H1 (cell line): ENCODE results near the gene UFM1. TPM values are rescaled to one million over a fixed set of nuclear protein-coding genes. Genes with fewer than 3 reads are reported as not detected.

Experiments used
- CTCF ChIA-PET: fragments of 300-600 bp; sonication (Branson Sonifier 250); formaldehyde crosslinking; loops from one replicate; lab custom pipeline; 2021; ENCODE audit not compliant: partially characterized antibody; lab: Charles Lee
- POLR2A ChIA-PET: fragments of 300-600 bp; sonication (Branson Sonifier 250); formaldehyde crosslinking; loops from one replicate; lab custom pipeline; 2021; ENCODE audit warnings: inconsistent platforms; ENCODE audit not compliant: partially characterized antibody; lab: Charles Lee
- DNase-seq, 2 experiments: peaks; one replicate each; pipeline versions ENCODE4 v3.0.0 to v3.0.0-alpha.2; 2010 to 2022; ENCODE audit warnings: low spot score in 2 of 2, low read depth in 1 of 2, mixed read lengths in 1 of 2
- FAIRE-seq: peaks from 2 replicates; lab custom pipeline; 2011; peaks lifted over from hg19 to GRCh38; lab: Jason Lieb, UNC
- H2AFZ ChIP-seq: 2 replicates; pipeline ENCODE4 v1.8.1; 2012; ENCODE audit warnings: low read length, inconsistent platforms
- H2AK5ac ChIP-seq: 2 replicates; pipeline ENCODE4 v1.6.1; 2013; ENCODE audit warnings: low read depth, low read length
- H2BK120ac ChIP-seq: replicated peaks from 2 replicates; pipeline ENCODE3; 2013; ENCODE audit warnings: low read depth, low read length, inconsistent platforms
- H2BK12ac ChIP-seq: 2 replicates; pipeline ENCODE4 v1.6.1; 2013; ENCODE audit warnings: low read depth, low read length
- H2BK15ac ChIP-seq: 2 replicates; pipeline ENCODE4 v1.6.1; 2013; ENCODE audit warnings: low read length
- H2BK20ac ChIP-seq: 2 replicates; pipeline ENCODE4 v1.6.1; 2013; ENCODE audit warnings: low read length
- H2BK5ac ChIP-seq: 2 replicates; pipeline ENCODE4 v1.6.1; 2013; ENCODE audit warnings: low read depth, low read length
- H3K14ac ChIP-seq: 2 replicates; pipeline ENCODE4 v1.6.1; 2013; ENCODE audit warnings: inconsistent platforms; ENCODE audit not compliant: insufficient read length
- H3K18ac ChIP-seq: 2 replicates; pipeline ENCODE4 v1.6.1; 2013; ENCODE audit warnings: low read length; ENCODE audit errors: extremely low read depth
- H3K23ac ChIP-seq: 2 replicates; pipeline ENCODE4 v1.6.1; 2013; ENCODE audit warnings: inconsistent platforms; ENCODE audit not compliant: insufficient read length
- H3K23me2 ChIP-seq: 2 replicates; pipeline ENCODE4 v1.6.1; 2013; ENCODE audit warnings: low read depth, low read length
- H3K27ac ChIP-seq: 2 replicates; pipeline ENCODE4 v1.6.1; 2011; ENCODE audit warnings: low read depth, low read length, inconsistent platforms
- H3K27me3 ChIP-seq, 4 experiments: replicated peaks in 1 of 4; 1 replicate in 1 of 4; 2 replicates in 3 of 4; pipeline versions ENCODE4 v1.6.1 to v1.8.1; 2011 to 2013; ENCODE audit warnings: low read length in 3 of 4, mild to moderate bottlenecking in 3 of 4, inconsistent platforms in 2 of 4, mixed read lengths in 2 of 4, moderate library complexity in 1 of 4; ENCODE audit not compliant: control insufficient read depth in 3 of 4, insufficient read depth in 3 of 4; ENCODE audit errors: extremely low read depth in 1 of 4
- H3K36me3 ChIP-seq, 4 experiments: 2 replicates each; pipeline versions ENCODE4 v1.6.1 to v1.8.1; 2011 to 2013; ENCODE audit warnings: mild to moderate bottlenecking in 4 of 4, low read length in 3 of 4, moderate library complexity in 2 of 4, control low read depth in 1 of 4, inconsistent platforms in 1 of 4; ENCODE audit not compliant: insufficient read depth in 4 of 4, control insufficient read depth in 2 of 4
- H3K4ac ChIP-seq: replicated peaks from 2 replicates; pipeline ENCODE3; 2013; ENCODE audit warnings: low read length, low read depth, mixed read lengths, inconsistent platforms; ENCODE audit not compliant: insufficient read length
- H3K4me1 ChIP-seq, 4 experiments: replicated peaks in 1 of 4; 1 replicate in 1 of 4; 2 replicates in 3 of 4; pipeline versions ENCODE4 v1.6.1 to v1.8.1; 2011 to 2013; ENCODE audit warnings: low read length in 3 of 4, inconsistent platforms in 2 of 4, mixed read lengths in 1 of 4; ENCODE audit not compliant: insufficient read depth in 4 of 4, control insufficient read depth in 3 of 4
- H3K4me2 ChIP-seq, 2 experiments: 2 replicates each; pipeline versions ENCODE4 v1.6.1 to v1.8.1; 2011 to 2013; ENCODE audit warnings: low read depth in 2 of 2, low read length in 2 of 2, control low read depth in 1 of 2, inconsistent platforms in 1 of 2, mild to moderate bottlenecking in 1 of 2; ENCODE audit not compliant: insufficient read depth in 1 of 2
- H3K4me3 ChIP-seq, 4 experiments: fragments of 200-600, 300-600 bp in 1 of 4; sonication (generic), shearing (Covaris generic), sonication (Bioruptor Twin) in 1 of 4; 2 replicates each; pipeline versions ENCODE4 v1.5.1 to v1.8.1; 2011 to 2016; ENCODE audit warnings: low read length in 4 of 4, low read depth in 3 of 4, control low read depth in 2 of 4, inconsistent platforms in 2 of 4, mild to moderate bottlenecking in 2 of 4, mixed read lengths in 1 of 4, moderate library complexity in 1 of 4; ENCODE audit not compliant: insufficient read depth in 2 of 4; ENCODE audit errors: extremely low read depth in 1 of 4
- H3K56ac ChIP-seq: replicated peaks from 2 replicates; pipeline ENCODE3; 2013; ENCODE audit warnings: low read depth, mild to moderate bottlenecking, mixed read lengths, low read length, inconsistent platforms; ENCODE audit not compliant: insufficient read length
- H3K79me1 ChIP-seq: 2 replicates; pipeline ENCODE4 v1.6.1; 2013; ENCODE audit warnings: low read depth, low read length, control low read depth
- H3K79me2 ChIP-seq, 2 experiments: 2 replicates each; pipeline versions ENCODE4 v1.6.1 to v1.8.1; 2012 to 2013; ENCODE audit warnings: low read length in 2 of 2, mild to moderate bottlenecking in 2 of 2, inconsistent platforms in 1 of 2; ENCODE audit not compliant: insufficient read depth in 2 of 2, control insufficient read depth in 1 of 2
- H3K9ac ChIP-seq, 4 experiments: replicated peaks in 1 of 4; 1 replicate in 1 of 4; 2 replicates in 3 of 4; pipeline versions ENCODE4 v1.6.1 to v1.8.1; 2011 to 2013; ENCODE audit warnings: low read depth in 3 of 4, low read length in 3 of 4, control low read depth in 2 of 4, mild to moderate bottlenecking in 2 of 4, moderate library complexity in 2 of 4, inconsistent platforms in 1 of 4; ENCODE audit errors: extremely low read depth in 1 of 4
- H3K9me3 ChIP-seq, 2 experiments: 2 replicates each; pipeline versions ENCODE4 v1.6.1 to v1.8.1; 2012 to 2013; ENCODE audit warnings: mild to moderate bottlenecking in 2 of 2, moderate library complexity in 2 of 2, control low read depth in 1 of 2, inconsistent platforms in 1 of 2, low read depth in 1 of 2, low read length in 1 of 2, mixed read lengths in 1 of 2; ENCODE audit not compliant: insufficient read depth in 2 of 2
- H4K20me1 ChIP-seq, 2 experiments: replicated peaks in 1 of 2; 2 replicates each; pipeline versions ENCODE3 to v1.8.1; 2011 to 2013; ENCODE audit warnings: inconsistent platforms in 2 of 2, low read length in 2 of 2, mild to moderate bottlenecking in 1 of 2; ENCODE audit not compliant: insufficient read depth in 2 of 2, control insufficient read depth in 1 of 2
- H4K5ac ChIP-seq: 2 replicates; pipeline ENCODE4 v1.6.1; 2013; ENCODE audit warnings: low read length, low read depth, mixed read lengths, inconsistent platforms; ENCODE audit not compliant: insufficient read length
- H4K8ac ChIP-seq: 2 replicates; pipeline ENCODE4 v1.8.0; 2013; ENCODE audit warnings: mild to moderate bottlenecking, moderate library complexity, low read length, inconsistent platforms; ENCODE audit not compliant: insufficient read depth; ENCODE audit errors: extremely low read depth
- H4K91ac ChIP-seq: replicated peaks from 2 replicates; pipeline ENCODE3; 2013; ENCODE audit warnings: low read length, mixed read lengths, inconsistent platforms; ENCODE audit not compliant: insufficient read length
- EP300 ChIP-seq, 2 experiments: IDR thresholded peaks; 1 replicate in 1 of 2; 2 replicates in 1 of 2; pipeline ENCODE4 v1.6.1; 2011 to 2012; ENCODE audit warnings: low read depth in 2 of 2, low read length in 2 of 2, mild to moderate bottlenecking in 2 of 2, borderline replicate concordance in 1 of 2, inconsistent platforms in 1 of 2, moderate library complexity in 1 of 2
- KDM1A ChIP-seq: fragments of 200-600, 300-600 bp; sonication (generic); IDR thresholded peaks from 2 replicates; pipeline ENCODE4 v1.7.1; 2016; ENCODE audit warnings: mild to moderate bottlenecking, low read length, borderline replicate concordance
- POLR2A ChIP-seq, 2 experiments: IDR thresholded peaks; 1 replicate in 1 of 2; 2 replicates in 1 of 2; pipeline ENCODE4 v1.6.1; 2011; ENCODE audit warnings: low read depth in 2 of 2, low read length in 2 of 2, mild to moderate bottlenecking in 2 of 2; ENCODE audit errors: control extremely low read depth in 1 of 2
- RBBP5 ChIP-seq: IDR thresholded peaks from 2 replicates; pipeline ENCODE4 v1.7.1; 2012; ENCODE audit warnings: low read depth, mild to moderate bottlenecking, inconsistent platforms, low read length, moderate library complexity, borderline replicate concordance
- WGBS, 2 experiments: shearing (Covaris generic) in 1 of 2; methylation state at CpG; one replicate each; pipeline versions ENCODE4 v1.1.6 to v1.1.7; 2013 to 2015; ENCODE audit warnings: low lambda C conversion rate in 2 of 2, mixed read lengths in 2 of 2, inconsistent platforms in 1 of 2, low coverage in 1 of 2, missing lambda C conversion rate in 1 of 2; ENCODE audit not compliant: insufficient replicate concordance in 2 of 2, insufficient coverage in 1 of 2, insufficient read length in 1 of 2; ENCODE audit errors: extremely low coverage in 1 of 2, missing lambda C conversion rate in 1 of 2; 5-methylcytosine and 5-hydroxymethylcytosine counted together
- polyA plus RNA-seq, 7 experiments: library from polyadenylated mRNA; depleted of rRNA in 3 of 7; stranded (reverse) in 5 of 7; unstranded in 2 of 7; fragments of >200 nt in 5 of 7; fragments of 200-250 nt in 2 of 7; gene quantifications; 1 replicate in 5 of 7; 2 replicates in 1 of 7; 4 replicates in 1 of 7; pipeline versions ENCODE4 v1.2.1 to v1.2.3, GENCODE V29; 2011 to 2013; ENCODE audit warnings: missing spikeins in 2 of 7, mixed read lengths in 2 of 7
- total RNA-seq: library from RNA; stranded (reverse); fragmentation: NEBNext Ultra II Directional; extraction: Animal tissue kit (Norgen Biotek cat#: 25700); gene quantifications from 2 replicates; pipeline ENCODE4 v1.2.1, GENCODE V29; 2021

Gene UFM1
- total and polyA plus RNA-seq, 2 of the 8 experiments (the other 6 are each of a cell fraction or from before 2014, with no cell fraction given) = 16.0 to 34.3 TPM

- Histone ChIP-seq H2BK15ac (no peak overlapping the region), H3K14ac (no peak overlapping the region), H3K4me3 (no peak overlapping the region), H3K18ac (no peak overlapping the region), H2AFZ (no peak overlapping the region), H3K23ac (no peak overlapping the region), H4K20me1 (no peaks in the 10 kb centered on the region), H2AK5ac (no peak overlapping the region), H3K4ac (no peak overlapping the region), H3K36me3 (no peaks in the 10 kb centered on the region), H3K27ac (no peak overlapping the region), H3K79me1 (no peaks in the 10 kb centered on the region), H4K91ac (no peak overlapping the region), H3K23me2 (no peaks in the 10 kb centered on the region), H2BK12ac (no peak overlapping the region), H3K4me2 (no peak overlapping the region), H4K5ac (no peak overlapping the region), H3K9ac (no peak overlapping the region), H4K8ac (no peak overlapping the region), H2BK5ac (no peak overlapping the region), H2BK20ac (no peak overlapping the region), H3K27me3 (peaks cover 0 to 1% (median 0%) of the 10 kb centered on the region in 4 experiments; a peak in 1 of 7 replicates), H2BK120ac (no peak overlapping the region), H3K56ac (no peak overlapping the region), H3K79me2 (no peaks in the 10 kb centered on the region), H3K4me1 (no peaks in the 10 kb centered on the region), H3K9me3 (no peaks in the 10 kb centered on the region; a peak in 1 of 4 replicates)
- CTCF ChIA-PET = no interaction called here
- no peak for DNase-seq
- POLR2A ChIA-PET = no interaction called here
- no peak for FAIRE-seq
- 84% methylated on average over 2 of the region's 2 CpGs; no CpG with 5 or more reads in 1 of the 2 experiments for WGBS, 2 experiments
- TF ChIP-seq POLR2A (IDR thresholded peaks at IDR 0.05; ENCODE audit: control extremely low read depth in 1 of 2, low read depth in 2 of 2, low read length in 2 of 2) (no peak), KDM1A (no peak), EP300 (IDR thresholded peaks at IDR 0.05; ENCODE audit: borderline replicate concordance in 1 of 2, low read depth in 2 of 2, low read length in 2 of 2) (no peak), RBBP5 (no peak)
These were observed 49.9 kb downstream of the UFM1 start for GRCh38 chr13:38399535-38399934.
